Fibroblast of lung (primary cell): Measurements from ENCODE around the gene LPP.

Experiments used
- EZH2 ChIP-seq: IDR thresholded peaks from 2 replicates; pipeline ENCODE4 v1.5.1; 2012; ENCODE audit warnings: low read length, control low read depth, mild to moderate bottlenecking; ENCODE audit errors: missing control alignments
- TF ChIP-seq, protein P1 (sequence below), 2 donors: IDR thresholded peaks in 1 of 2; conservative IDR thresholded peaks in 1 of 2; 1 replicate in 1 of 2; 2 replicates in 1 of 2; pipeline ENCODE4 v1.5.1; 2011 to 2012; ENCODE audit warnings: low read length in 2 of 2, control low read depth in 1 of 2, inconsistent platforms in 1 of 2, low read depth in 1 of 2, mild to moderate bottlenecking in 1 of 2

DNA sequence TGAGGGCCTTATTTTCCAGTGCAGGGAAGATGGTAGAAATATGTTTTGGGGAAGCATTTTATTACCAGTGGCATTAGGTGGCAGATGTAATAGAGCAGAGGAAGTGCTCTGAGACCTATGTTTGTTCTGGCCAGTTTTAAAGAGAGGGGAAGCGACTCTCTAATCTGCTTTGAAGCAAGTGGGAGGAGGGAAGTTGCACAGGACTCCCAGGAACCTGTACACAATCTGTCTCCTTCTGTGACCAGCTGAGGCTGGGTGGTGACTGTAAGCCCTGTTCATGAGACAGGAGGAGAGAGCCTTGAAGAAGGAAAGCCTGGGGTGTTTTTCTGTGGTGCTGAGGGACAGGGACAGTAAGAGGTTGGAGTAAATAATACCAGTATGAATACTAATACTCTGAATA is 60.5 kb downstream of the LPP start:
- TF ChIP-seq, protein P1, sequence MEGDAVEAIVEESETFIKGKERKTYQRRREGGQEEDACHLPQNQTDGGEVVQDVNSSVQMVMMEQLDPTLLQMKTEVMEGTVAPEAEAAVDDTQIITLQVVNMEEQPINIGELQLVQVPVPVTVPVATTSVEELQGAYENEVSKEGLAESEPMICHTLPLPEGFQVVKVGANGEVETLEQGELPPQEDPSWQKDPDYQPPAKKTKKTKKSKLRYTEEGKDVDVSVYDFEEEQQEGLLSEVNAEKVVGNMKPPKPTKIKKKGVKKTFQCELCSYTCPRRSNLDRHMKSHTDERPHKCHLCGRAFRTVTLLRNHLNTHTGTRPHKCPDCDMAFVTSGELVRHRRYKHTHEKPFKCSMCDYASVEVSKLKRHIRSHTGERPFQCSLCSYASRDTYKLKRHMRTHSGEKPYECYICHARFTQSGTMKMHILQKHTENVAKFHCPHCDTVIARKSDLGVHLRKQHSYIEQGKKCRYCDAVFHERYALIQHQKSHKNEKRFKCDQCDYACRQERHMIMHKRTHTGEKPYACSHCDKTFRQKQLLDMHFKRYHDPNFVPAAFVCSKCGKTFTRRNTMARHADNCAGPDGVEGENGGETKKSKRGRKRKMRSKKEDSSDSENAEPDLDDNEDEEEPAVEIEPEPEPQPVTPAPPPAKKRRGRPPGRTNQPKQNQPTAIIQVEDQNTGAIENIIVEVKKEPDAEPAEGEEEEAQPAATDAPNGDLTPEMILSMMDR (conservative IDR thresholded peaks at IDR 0.05 in 1 of 2, IDR thresholded peaks at IDR 0.05 in 1 of 2; ENCODE audit: low read depth in 1 of 2, low read length in 2 of 2), result no peak
- no peak for TF ChIP-seq EZH2
